HepG2 (cell line): ENCODE measurements around the gene BBS1.

Experiments
- CBX5 ChIP-seq: sonication (generic); formaldehyde crosslinking; IDR thresholded peaks from 2 replicates; pipeline ENCODE4 v1.4.0; 2020; ENCODE audit warnings: missing genetic modification reagents, borderline replicate concordance
- ERF ChIP-seq: IDR thresholded peaks from 2 replicates; pipeline ENCODE4 v1.6.1; 2018; ENCODE audit warnings: missing biosample characterization, missing genetic modification reagents
- ZNF737 ChIP-seq: sonication (generic); formaldehyde crosslinking; IDR thresholded peaks from 2 replicates; pipeline ENCODE4 v1.5.0; 2020; ENCODE audit warnings: missing genetic modification reagents, mild to moderate bottlenecking, borderline replicate concordance

GRCh38 chr11:66484806-66485380, 25.5 kb upstream of the BBS1 start:
- TF ChIP-seq ZNF737 (CRISPR knock-in tag) (no peak), CBX5 (no peak), ERF (CRISPR knock-in tag) (no peak)
